K562 (cell line): ENCODE data around the gene RPL7A. TPM values are rescaled to one million over a fixed set of nuclear protein-coding genes. Genes with fewer than 3 reads are reported as not detected.

ENCODE experiments used
- CEBPZ ChIP-seq: fragments of 150-350 bp; IDR thresholded peaks from 2 replicates; pipeline ENCODE4 v1.6.1; 2014; ENCODE audit warnings: low read depth, mild to moderate bottlenecking, low read length, borderline replicate concordance
- GTF2A2 ChIP-seq: IDR thresholded peaks from 2 replicates; pipeline ENCODE4 v1.6.1; 2016; ENCODE audit warnings: mild to moderate bottlenecking, missing genetic modification characterization, missing compliant biosample characterization
- HOMEZ ChIP-seq: fragments of 250-450 bp; sonication (Bioruptor Pico); IDR thresholded peaks from 2 replicates; pipeline ENCODE4 v1.4.0; 2020; ENCODE audit warnings: mild to moderate bottlenecking, moderate library complexity
- ILK ChIP-seq: fragments of 450-650 bp; IDR thresholded peaks from 2 replicates; pipeline ENCODE4 v1.6.1; 2016; ENCODE audit warnings: missing genetic modification characterization, low read depth, mild to moderate bottlenecking, missing compliant biosample characterization, moderate library complexity, borderline replicate concordance
- MAX ChIP-seq: sonication (generic); formaldehyde crosslinking; IDR thresholded peaks from 2 replicates; pipeline ENCODE4 v1.9.0; 2022; ENCODE audit warnings: mild to moderate bottlenecking, missing genetic modification reagents
- MBD2 ChIP-seq: sonication (generic); IDR thresholded peaks from 2 replicates; pipeline ENCODE4 v1.6.1; 2016; ENCODE audit warnings: low read depth, borderline replicate concordance
- MEIS2 ChIP-seq: fragments of 450-650 bp; IDR thresholded peaks from 2 replicates; pipeline ENCODE4 v1.6.1; 2014; ENCODE audit warnings: mild to moderate bottlenecking; ENCODE audit not compliant: partially characterized antibody
- NFATC3 ChIP-seq: fragments of 450-650 bp; IDR thresholded peaks from 2 replicates; pipeline ENCODE4 v1.6.1; 2017; ENCODE audit warnings: mild to moderate bottlenecking
- PHF8 ChIP-seq: fragments of 200-600 bp; sonication (generic); IDR thresholded peaks from 2 replicates; pipeline ENCODE4 v1.6.1; 2012; ENCODE audit warnings: mixed run types, mild to moderate bottlenecking, inconsistent platforms, low read length, moderate library complexity, borderline replicate concordance
- RBM15 ChIP-seq: fragments of 200-400 bp; formaldehyde crosslinking; IDR thresholded peaks from 2 replicates; pipeline ENCODE4 v1.6.1; 2018; ENCODE audit warnings: mild to moderate bottlenecking, low read length, moderate library complexity; ENCODE audit not compliant: insufficient read depth
- SAFB ChIP-seq: fragments of 200-400 bp; formaldehyde crosslinking; IDR thresholded peaks from 2 replicates; pipeline ENCODE4 v1.6.1; 2017; ENCODE audit warnings: low read depth, low read length, borderline replicate concordance
- SAP30 ChIP-seq: fragments of 200-600 bp; sonication (generic); IDR thresholded peaks from 2 replicates; pipeline ENCODE4 v1.6.1; 2012; ENCODE audit warnings: borderline replicate concordance, low read depth, mild to moderate bottlenecking, moderate library complexity, low read length, control low read depth, inconsistent platforms; ENCODE audit not compliant: insufficient read depth, poor library complexity, severe bottlenecking
- STAT5A ChIP-seq: IDR thresholded peaks from 2 replicates; pipeline ENCODE4 v1.6.1; 2012; ENCODE audit warnings: low read length, inconsistent platforms, borderline replicate concordance
- USF1 ChIP-seq: sonication (generic); formaldehyde crosslinking; IDR thresholded peaks from 2 replicates; pipeline ENCODE4 v1.9.0; 2022; ENCODE audit warnings: mild to moderate bottlenecking, missing genetic modification reagents
- XRCC4 ChIP-seq: IDR thresholded peaks from one replicate; pipeline ENCODE4 v1.6.1; 2011; ENCODE audit not compliant: insufficient read depth, insufficient read length; ENCODE audit errors: extremely low read depth
- ZNF121 ChIP-seq: sonication (generic); formaldehyde crosslinking; conservative IDR thresholded peaks from 2 replicates; pipeline ENCODE4 v1.8.0; 2022; ENCODE audit warnings: missing genetic modification reagents
- ZNF232 ChIP-seq: sonication (generic); formaldehyde crosslinking; IDR thresholded peaks from 2 replicates; pipeline ENCODE4 v1.8.0; 2022; ENCODE audit warnings: mild to moderate bottlenecking, missing genetic modification reagents
- ZNF740 ChIP-seq, 3 experiments: fragments of 200-800 bp in 1 of 3; sonication (Bioruptor generic) in 1 of 3; sonication (generic) in 1 of 3; formaldehyde crosslinking in 1 of 3; IDR thresholded peaks; 2 replicates each; pipeline versions ENCODE4 v1.6.1 to v1.8.0; 2016 to 2022; ENCODE audit warnings: mild to moderate bottlenecking in 2 of 3, missing compliant biosample characterization in 2 of 3, missing genetic modification characterization in 2 of 3, missing genetic modification reagents in 1 of 3
- ZSCAN29 ChIP-seq: fragments of 450-650 bp; IDR thresholded peaks from 2 replicates; pipeline ENCODE4 v1.6.1; 2017
- polyA plus RNA-seq, 8 experiments: library from polyadenylated mRNA; depleted of rRNA in 4 of 8; stranded (reverse) in 5 of 8; unstranded in 3 of 8; fragments of >200 nt; fragmentation: Nextera tagmentation in 2 of 8; fragmentation: Illumina TruSeq in 1 of 8; extraction: Ambion mirVana in 2 of 8; extraction: Trizol in 1 of 8; gene quantifications; 2 replicates each; pipeline versions ENCODE4 v1.2.1 to v1.2.3, GENCODE V29; 2011 to 2014; ENCODE audit warnings: inconsistent platforms in 1 of 8, missing spikeins in 1 of 8
- total RNA-seq, 7 experiments: library from RNA; depleted of rRNA in 6 of 7; stranded (reverse); fragments of >200 nt in 6 of 7; fragmentation: Illumina TruSeq in 2 of 7; extraction: Trizol in 2 of 7; gene quantifications; 2 replicates each; pipeline versions ENCODE4 v1.2.1 to v1.2.3, GENCODE V29; 2011 to 2021; ENCODE audit warnings: low replicate concordance in 1 of 7

Gene RPL7A
- total and polyA plus RNA-seq, 9 of the 15 experiments (the other 6 are each of a cell fraction or from before 2014, with no cell fraction given) = 1,935 to 3,760 (median 2,652) TPM

- TF ChIP-seq SAP30 (no peak), MBD2 (no peak), USF1 (CRISPR knock-in tag) (peak; percentile 70), CEBPZ (no peak), PHF8 (no peak), MEIS2 (peak; percentile 16), ILK (no peak), ZNF232 (CRISPR knock-in tag) (no peak), RBM15 (no peak), MAX (peak; percentile 60; the same call in 1 of the 2 replicates), ZSCAN29 (no peak), ZNF121 (CRISPR knock-in tag) (no peak), XRCC4 (no peak), SAFB (no peak), NFATC3 (no peak), HOMEZ (CRISPR knock-in tag) (no peak), ZNF740 (CRISPR knock-in tag; IDR thresholded peaks at IDR 0.05) (peak; percentile 78), ZNF740 (tag; IDR thresholded peaks at IDR 0.05) (peak in 1 of 2 experiments; percentile 49; a peak in 1 of 4 replicates), STAT5A (no peak), GTF2A2 (no peak)
Measured at GRCh38 chr9:133359399-133360175, 11.6 kb downstream of the RPL7A start (continued).
